PFSK-1 (cell line): ENCODE measurements around the gene VCX.

ENCODE experiments used
- POLR2AphosphoS5 ChIP-seq: IDR thresholded peaks from 2 replicates; pipeline ENCODE4 v1.6.1; 2012; ENCODE audit warnings: low read depth, mild to moderate bottlenecking, control low read depth, low read length, moderate library complexity
- REST ChIP-seq, 2 experiments: IDR thresholded peaks; 2 replicates each; pipeline versions ENCODE4 v1.6.1 to v1.8.0; 2011 to 2012; ENCODE audit warnings: low read depth in 2 of 2, low read length in 2 of 2, control low read depth in 1 of 2, inconsistent platforms in 1 of 2, mild to moderate bottlenecking in 1 of 2, moderate library complexity in 1 of 2; ENCODE audit not compliant: insufficient read depth in 1 of 2
- TAF1 ChIP-seq: IDR thresholded peaks from 2 replicates; pipeline ENCODE4 v1.6.1; 2012; ENCODE audit warnings: low read length, control low read depth, borderline replicate concordance; ENCODE audit not compliant: insufficient read depth

GRCh38 chrX:7798327-7798726 is 44.6 kb upstream of the VCX start:
- TF ChIP-seq TAF1 (no peak), POLR2AphosphoS5 (no peak), REST (IDR thresholded peaks at IDR 0.05; ENCODE audit: insufficient read depth in 1 of 2, low read depth in 2 of 2, low read length in 2 of 2) (no peak)
